SH-SY5Y (cell line): Measurements from ENCODE around the gene TBL3.

Experiments
- GATA2 ChIP-seq: IDR thresholded peaks from 2 replicates; pipeline ENCODE4 v1.6.1; 2011; ENCODE audit warnings: mild to moderate bottlenecking, low read depth, low read length
- GATA3 ChIP-seq: IDR thresholded peaks from 2 replicates; pipeline ENCODE4 v1.6.1; 2011; ENCODE audit warnings: low read depth, mild to moderate bottlenecking, low read length, moderate library complexity

- no peak for TF ChIP-seq GATA2
- no peak for TF ChIP-seq GATA3
Observed at GRCh38 chr16:1944612-1945199, 27.1 kb upstream of the TBL3 start.
